ENCODE results near the gene SLC25A11. TPM values are rescaled to one million over a fixed set of nuclear protein-coding genes. Genes with fewer than 3 reads are reported as not detected.

SLC25A11 gene
- total RNA-seq, 2 donors from 2014 or later, result 166 to 175 TPM

GRCh38 chr17:4968486-4969046 lies 28.7 kb upstream of the SLC25A11 start:
- intact Hi-C loops (cut with DNase I), result no loop called here
- no peak for DNase-seq
- ATAC-seq, result no peak

- ATAC-seq, result peak; percentile 82 to 84
- intact Hi-C loops (cut with DNase I), result loop anchor here in 1 of 2 donors (2.0 kb wide), 1 partner anchor 17 kb away; the partner anchor contains the start of gene ENO3
- peak; percentile 94 for DNase-seq
Observed at GRCh38 chr17:4967539-4968485, 28.0 kb upstream of the SLC25A11 start, which contains the start of gene SPAG7. Gene SPAG7 (minus strand): TSS chr17:4967817. CDS start chr17:4967804, 13 bp downstream.

DNA sequence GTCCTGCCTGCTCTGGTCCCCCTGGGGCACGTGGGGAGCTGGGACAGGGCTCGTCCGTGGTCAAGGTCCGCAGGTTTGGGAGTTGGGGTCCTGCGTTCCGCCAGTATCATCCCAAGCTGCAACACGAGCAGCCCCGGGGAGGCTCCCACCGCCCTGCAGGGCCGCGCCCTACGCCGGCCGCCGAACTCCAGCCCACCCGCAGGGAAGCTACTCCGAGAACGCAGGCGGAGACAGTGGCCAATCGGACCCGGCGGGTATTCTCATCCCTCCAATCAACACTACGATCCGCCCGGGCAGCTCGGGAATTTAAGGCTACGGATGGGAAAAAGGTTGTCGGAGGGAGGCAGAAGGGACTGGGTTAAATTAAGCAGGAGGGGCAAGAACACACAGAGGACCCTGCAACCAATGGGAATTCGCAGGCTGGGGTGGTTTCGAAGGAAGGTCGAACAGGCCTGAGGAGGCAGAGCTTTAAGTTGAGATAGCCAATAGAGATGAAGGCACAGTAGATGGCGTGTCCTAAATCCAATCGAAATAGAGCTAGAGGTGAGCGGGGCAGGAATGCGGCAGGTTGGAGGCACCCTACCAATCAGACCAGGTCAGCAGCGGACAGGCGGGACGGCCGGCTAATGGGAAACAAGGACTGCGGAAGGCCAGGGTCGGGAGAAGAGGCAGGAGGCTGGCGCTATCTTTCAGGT lies 27.1 kb upstream of the SLC25A11 start:
- intact Hi-C loops (cut with DNase I), result loop anchor here in 1 of 2 donors (2.0 kb wide), 1 partner anchor 16 kb away; the partner anchor contains the start of gene ENO3
- ATAC-seq, result peak; percentile 92 to 93

DNA sequence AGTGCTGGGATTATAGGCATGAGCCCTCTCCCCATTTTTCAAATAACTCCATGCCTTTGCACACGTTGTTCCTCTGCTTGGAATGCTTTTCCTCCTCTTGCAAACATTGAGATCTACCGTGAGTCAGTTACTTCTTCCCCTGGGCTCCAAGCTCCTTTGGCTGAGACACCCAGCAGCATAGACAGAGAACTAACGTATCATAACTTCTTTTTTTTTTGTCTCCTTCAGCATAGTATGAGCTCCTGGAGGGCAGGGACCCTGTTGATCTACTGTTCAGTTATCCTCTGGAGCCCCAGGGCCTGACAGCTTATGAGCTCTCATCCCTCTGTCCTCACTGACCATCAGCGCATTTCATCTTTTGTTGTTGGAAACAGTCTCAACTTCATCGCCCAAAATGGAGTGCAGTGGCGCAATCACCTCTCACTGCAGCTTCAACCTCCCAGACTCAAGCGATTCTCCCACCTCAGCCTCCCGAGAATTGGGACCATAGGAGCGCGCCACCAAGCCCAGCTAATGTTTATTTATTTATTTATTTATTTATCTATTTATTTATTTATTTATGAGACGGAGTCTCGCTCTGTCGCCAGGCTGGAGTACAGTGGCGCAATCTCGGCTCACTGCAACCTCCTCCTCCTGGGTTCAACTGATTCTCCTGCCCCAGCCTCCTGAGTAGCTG lies 25.6 kb upstream of the SLC25A11 start:
- DNase-seq (no peak), ATAC-seq (no peak)
- intact Hi-C loops (cut with DNase I), result no loop called here

More for the DNA sequence above, 27.1 kb upstream of the SLC25A11 start:
- peak; percentile 98 for DNase-seq

DNA sequence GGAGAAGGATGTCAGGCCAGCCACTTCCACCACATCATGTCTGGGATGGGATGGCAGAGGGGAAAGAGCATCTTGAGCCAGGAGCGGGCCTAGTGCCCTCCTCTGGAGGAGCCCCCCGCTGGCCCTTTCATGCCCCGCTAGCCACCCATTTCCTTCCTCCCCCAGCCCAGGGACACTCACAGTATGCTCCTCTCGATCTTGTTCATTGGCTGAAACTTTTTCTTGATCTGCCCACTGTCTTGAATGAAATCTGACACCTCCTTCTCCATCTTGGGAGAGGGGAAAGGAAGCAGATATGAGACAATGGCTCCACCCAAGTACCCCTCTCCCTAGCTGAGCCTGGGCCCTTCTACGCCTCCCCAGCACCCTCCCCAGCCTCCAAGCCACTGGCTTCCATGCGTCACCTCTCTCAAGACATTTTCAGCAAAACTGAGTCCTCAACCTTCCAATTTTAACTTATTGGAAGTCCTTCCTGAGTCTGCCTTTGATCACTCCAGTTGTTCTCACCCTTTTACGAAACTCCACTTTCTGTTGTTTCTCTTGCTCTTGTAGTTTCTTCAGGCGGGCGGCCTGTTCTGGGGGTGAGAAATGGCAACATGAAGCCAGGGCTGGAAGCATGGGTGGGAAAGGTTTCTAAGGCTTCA lies 20.6 kb upstream of the SLC25A11 start:
- DNase-seq (no peak), ATAC-seq (no peak)
- intact Hi-C loops (cut with DNase I), result no loop called here

DNA sequence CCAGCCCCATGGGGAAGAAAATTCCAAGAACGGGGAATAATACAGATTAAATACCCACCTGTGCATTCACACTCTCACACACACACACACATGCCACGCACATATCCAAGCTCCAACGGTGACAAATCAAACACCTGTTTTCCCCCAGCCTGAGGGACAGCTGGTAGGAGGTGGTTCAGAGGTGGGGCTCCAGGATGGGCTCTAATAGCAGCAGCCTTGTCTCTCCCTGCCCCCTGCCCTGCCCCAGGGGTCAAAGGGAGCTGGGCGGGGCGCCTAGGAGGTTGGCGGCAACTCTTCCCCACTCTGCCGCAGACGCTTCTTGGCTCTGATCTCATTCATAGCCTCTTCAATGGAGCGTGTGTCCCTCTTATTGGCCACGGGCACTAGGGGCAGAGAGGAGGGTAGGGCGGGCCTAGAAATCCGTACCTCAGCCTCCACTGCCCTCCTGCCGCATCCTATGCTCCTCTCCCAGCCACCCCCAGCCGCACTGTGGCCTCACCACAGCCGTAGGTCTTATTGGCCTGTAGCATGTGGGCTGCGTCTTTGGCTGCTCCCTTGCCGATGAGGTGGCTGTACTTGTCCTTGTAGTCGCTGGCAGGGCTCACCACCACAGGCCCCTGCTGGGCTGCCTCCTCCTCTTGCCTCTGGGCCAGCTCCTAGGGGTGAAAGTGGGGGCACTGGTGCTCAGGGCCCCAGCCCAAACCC lies 19.6 kb upstream of the SLC25A11 start:
- DNase-seq, result no peak
- no peak for ATAC-seq
- intact Hi-C loops (cut with DNase I), result no loop called here

- intact Hi-C loops (cut with DNase I), result no loop called here
- ATAC-seq, result no peak
Observed at GRCh38 chr17:4958102-4958501, 18.3 kb upstream of the SLC25A11 start.

GRCh38 chr17:4956493-4957061 lies 16.7 kb upstream of the SLC25A11 start:
- intact Hi-C loops (cut with DNase I), result no loop called here
- ATAC-seq (no peak), DNase-seq (no peak)

More at GRCh38 chr17:4958102-4958501, 18.3 kb upstream of the SLC25A11 start:
- DNase-seq, result no peak

DNA sequence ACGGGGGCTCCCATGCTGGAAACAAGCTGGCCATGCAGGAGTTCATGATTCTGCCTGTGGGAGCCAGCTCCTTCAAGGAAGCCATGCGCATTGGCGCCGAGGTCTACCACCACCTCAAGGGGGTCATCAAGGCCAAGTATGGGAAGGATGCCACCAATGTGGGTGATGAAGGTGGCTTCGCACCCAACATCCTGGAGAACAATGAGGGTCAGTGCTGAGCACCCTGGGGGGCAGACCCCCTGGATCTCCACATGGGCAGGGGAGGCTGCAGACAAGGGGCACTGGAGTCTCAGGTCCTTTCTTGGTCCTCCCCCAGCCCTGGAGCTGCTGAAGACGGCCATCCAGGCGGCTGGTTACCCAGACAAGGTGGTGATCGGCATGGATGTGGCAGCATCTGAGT lies 15.2 kb upstream of the SLC25A11 start:
- DNase-seq (no peak), ATAC-seq (no peak)
- intact Hi-C loops (cut with DNase I), result no loop called here

DNA sequence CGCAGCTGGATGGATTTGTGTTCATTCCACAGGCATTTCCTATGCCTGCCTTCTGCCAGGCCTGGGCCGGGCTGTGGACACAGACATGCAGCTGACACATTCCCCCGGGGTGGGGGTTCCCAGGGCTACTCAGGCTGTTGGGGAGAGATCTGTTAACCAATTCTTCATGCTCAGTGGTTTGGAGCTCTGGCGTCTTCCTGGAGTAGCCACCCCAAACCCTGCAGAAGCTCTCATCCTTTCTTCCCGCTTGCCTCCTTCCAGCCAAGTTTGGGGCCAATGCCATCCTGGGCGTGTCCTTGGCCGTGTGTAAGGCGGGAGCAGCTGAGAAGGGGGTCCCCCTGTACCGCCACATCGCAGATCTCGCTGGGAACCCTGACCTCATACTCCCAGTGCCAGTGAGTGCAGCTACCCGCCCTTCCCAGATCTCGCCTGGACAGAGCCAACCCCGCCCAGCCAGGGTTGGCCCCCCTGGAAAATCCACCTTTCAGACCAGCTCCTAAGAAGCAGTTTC lies 13.7 kb upstream of the SLC25A11 start:
- no peak for DNase-seq
- intact Hi-C loops (cut with DNase I), result no loop called here
- ATAC-seq, result no peak

DNA sequence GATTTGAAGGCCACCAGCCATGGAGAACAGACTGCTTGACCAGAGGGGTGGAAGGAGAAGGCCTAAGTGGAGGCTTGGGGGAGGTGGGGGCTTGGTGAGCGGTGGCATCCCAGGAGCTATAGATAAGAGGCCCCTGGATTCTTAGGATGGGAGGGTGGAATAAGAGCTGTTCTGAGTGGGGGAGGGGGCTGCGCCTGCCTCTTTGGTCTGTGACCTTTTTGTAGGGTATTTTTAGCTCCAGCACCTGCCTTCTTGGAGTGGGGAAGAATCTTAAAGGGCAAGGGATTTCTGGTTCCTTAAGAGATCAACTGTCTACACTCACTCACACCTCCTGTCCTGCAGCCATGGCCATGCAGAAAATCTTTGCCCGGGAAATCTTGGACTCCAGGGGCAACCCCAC lies 11.6 kb upstream of the SLC25A11 start:
- ATAC-seq, result no peak
- intact Hi-C loops (cut with DNase I), result loop anchor here in 1 of 2 donors (2.0 kb wide), 1 partner anchor 15 kb away; the partner anchor contains the start of gene SPAG7
- DNase-seq, result no peak

- DNase-seq, result no peak
- intact Hi-C loops (cut with DNase I), result loop anchor here in 1 of 2 donors (2.0 kb wide), 1 partner anchor 16 kb away; the partner anchor contains the start of gene SPAG7
- ATAC-seq, result no peak
Observed at GRCh38 chr17:4950746-4951204, 10.9 kb upstream of the SLC25A11 start, which contains the start of gene ENO3. Gene ENO3 (plus strand): TSS chr17:4951119. CDS start chr17:4951830, 711 bp downstream.

DNA sequence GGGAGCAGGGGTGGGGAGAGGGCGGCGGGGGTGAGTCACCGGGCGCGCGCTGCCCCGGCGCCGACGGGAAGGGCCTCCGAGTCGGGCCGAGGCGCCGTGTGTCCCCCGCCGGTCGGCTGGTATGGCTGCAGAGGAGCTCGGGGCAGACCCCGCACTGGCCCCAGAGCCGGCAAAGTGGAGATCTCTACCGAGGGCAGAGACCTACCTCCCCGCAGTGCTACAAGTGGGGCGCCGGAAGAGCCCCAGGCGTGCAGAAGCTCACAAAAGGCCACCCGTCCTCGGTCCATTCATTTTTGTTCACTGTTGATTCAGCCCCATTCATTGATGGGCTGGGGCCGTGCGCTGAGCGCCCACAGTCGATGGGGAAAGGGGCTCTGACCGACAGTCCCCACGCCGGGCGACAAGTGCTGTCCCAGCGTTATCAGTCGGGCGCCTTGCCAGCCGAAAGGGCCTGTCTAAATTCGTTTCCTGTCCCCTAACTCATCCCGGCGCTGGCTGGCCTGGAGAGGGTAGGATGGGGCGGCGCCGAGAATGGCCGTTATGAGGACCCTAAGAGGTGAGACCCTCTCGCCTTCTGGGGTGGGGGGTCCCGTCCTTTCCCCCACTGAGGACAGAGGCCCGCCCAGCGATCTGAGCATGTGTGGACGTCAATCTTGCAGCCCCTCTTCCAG lies 10.4 kb upstream of the SLC25A11 start:
- peak; percentile 3 to 6 for ATAC-seq
- intact Hi-C loops (cut with DNase I), result loop anchor here in 1 of 2 donors (2.0 kb wide), 1 partner anchor 17 kb away; the partner anchor contains the start of gene SPAG7
- DNase-seq, result peak; percentile 85

DNA sequence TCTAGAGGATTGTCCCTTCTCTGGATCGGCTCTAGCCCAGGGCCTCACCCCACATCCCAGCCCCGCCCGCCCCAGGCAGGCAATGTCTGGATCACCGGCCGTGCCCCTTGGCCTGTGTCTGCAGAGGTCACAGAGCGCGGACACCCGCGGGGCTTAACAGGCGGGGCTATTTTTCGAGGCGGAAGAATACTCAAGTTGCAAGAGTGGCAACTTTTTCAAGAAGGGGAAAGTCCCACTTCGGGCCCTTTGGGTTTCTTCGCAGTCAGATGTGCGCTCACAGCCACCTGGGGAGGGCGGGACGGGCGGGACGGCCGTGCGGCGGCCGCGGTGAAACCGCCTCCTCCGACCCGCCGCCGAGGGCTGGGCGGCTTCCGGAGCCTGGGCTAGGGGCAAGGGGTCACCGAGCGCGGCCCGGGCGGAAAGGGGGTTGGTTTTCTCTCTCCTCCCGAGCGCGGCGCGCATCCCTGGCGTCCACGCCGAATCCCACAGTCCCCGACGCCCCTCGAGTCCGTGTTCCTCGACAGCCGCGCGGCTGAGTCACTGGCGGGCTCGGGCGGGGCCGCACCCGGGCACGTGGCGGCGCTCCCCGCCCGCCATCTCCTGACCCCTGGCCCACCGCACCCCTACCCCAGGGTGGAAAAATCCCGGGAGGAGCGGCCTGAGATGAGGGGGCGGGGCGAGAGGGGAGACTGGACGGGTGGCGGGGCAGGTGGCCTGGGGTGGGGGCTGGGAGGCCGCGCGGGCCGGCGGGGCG lies 9.7 kb upstream of the SLC25A11 start:
- intact Hi-C loops (cut with DNase I), result loop anchor here in 1 of 2 donors (2.0 kb wide), 1 partner anchor 17 kb away; the partner anchor contains the start of gene SPAG7
- ATAC-seq (peak; percentile 8 to 55), DNase-seq (peak; percentile 84)

GRCh38 chr17:4948931-4949320 lies 9.1 kb upstream of the SLC25A11 start:
- peak; percentile 87 for DNase-seq
- intact Hi-C loops (cut with DNase I), result no loop called here
- ATAC-seq, result peak; percentile 77 to 82
